Measurements from ENCODE around the gene COL25A1.

The COL25A1 gene

GRCh38 chr4:109007976-109008375, 294.5 kb downstream of the COL25A1 start:
- TF ChIP-seq CTCF (IDR thresholded peaks at IDR 0.05; ENCODE audit: low read depth, low read length), result no peak
- H3K4me3 ChIP-seq (ENCODE audit: low read depth, low read length), result no peak overlapping the region
- no peaks in the 10 kb centered on the region for H3K36me3 ChIP-seq
- H3K27ac ChIP-seq, result no peak overlapping the region
- H3K27me3 ChIP-seq (ENCODE audit: insufficient read depth, low read depth, severe bottlenecking), result no peaks in the 10 kb centered on the region
- no peak for DNase-seq
- H3K9me3 ChIP-seq (ENCODE audit: severe bottlenecking), result peaks cover 2% of the 10 kb centered on the region

GRCh38 chr4:109005523-109005922, 296.9 kb downstream of the COL25A1 start:
- DNase-seq, result no peak
- Histone ChIP-seq H3K36me3 (no peaks in the 10 kb centered on the region), H3K9me3 (ENCODE audit: severe bottlenecking) (no peaks in the 10 kb centered on the region), H3K4me3 (ENCODE audit: low read depth, low read length) (no peak overlapping the region), H3K27me3 (ENCODE audit: insufficient read depth, low read depth, severe bottlenecking) (no peaks in the 10 kb centered on the region), H3K27ac (no peak overlapping the region)
- TF ChIP-seq CTCF (IDR thresholded peaks at IDR 0.05; ENCODE audit: low read depth, low read length), result no peak

GRCh38 chr4:109004418-109004817, 298.0 kb downstream of the COL25A1 start:
- DNase-seq, result no peak
- no peaks in the 10 kb centered on the region for H3K9me3 ChIP-seq (ENCODE audit: severe bottlenecking)
- H3K27ac ChIP-seq, result no peak overlapping the region
- TF ChIP-seq CTCF (IDR thresholded peaks at IDR 0.05; ENCODE audit: low read depth, low read length), result no peak
- no peaks in the 10 kb centered on the region for H3K36me3 ChIP-seq
- H3K27me3 ChIP-seq (ENCODE audit: insufficient read depth, low read depth, severe bottlenecking), result no peaks in the 10 kb centered on the region
- no peak overlapping the region for H3K4me3 ChIP-seq (ENCODE audit: low read depth, low read length)

- H3K36me3 ChIP-seq, result no peaks in the 10 kb centered on the region
- TF ChIP-seq CTCF (IDR thresholded peaks at IDR 0.05; ENCODE audit: low read depth, low read length), result no peak
- no peak for DNase-seq
- no peaks in the 10 kb centered on the region for H3K9me3 ChIP-seq (ENCODE audit: severe bottlenecking)
- H3K27ac ChIP-seq, result no peak overlapping the region
- H3K27me3 ChIP-seq (ENCODE audit: insufficient read depth, low read depth, severe bottlenecking), result no peaks in the 10 kb centered on the region
- no peak overlapping the region for H3K4me3 ChIP-seq (ENCODE audit: low read depth, low read length)
These were observed 298.5 kb downstream of the COL25A1 start for GRCh38 chr4:109003964-109004363.

- DNase-seq, result no peak
- no peaks in the 10 kb centered on the region for H3K9me3 ChIP-seq (ENCODE audit: severe bottlenecking)
- H3K4me3 ChIP-seq (ENCODE audit: low read depth, low read length), result no peak overlapping the region
- no peaks in the 10 kb centered on the region for H3K36me3 ChIP-seq
- no peaks in the 10 kb centered on the region for H3K27me3 ChIP-seq (ENCODE audit: insufficient read depth, low read depth, severe bottlenecking)
- no peak for TF ChIP-seq CTCF (IDR thresholded peaks at IDR 0.05; ENCODE audit: low read depth, low read length)
- no peak overlapping the region for H3K27ac ChIP-seq
These were observed 310.7 kb downstream of the COL25A1 start for GRCh38 chr4:108991551-108992328.

Data from WERI-Rb-1 (cell line).